Brain microvascular endothelial cell (primary cell): ENCODE data around the gene MSI2.
A peak's percentile ranks its signal among the peaks of the same experiment; 100 is the strongest.

Experiments used
- DNase-seq: peaks from one replicate; pipeline ENCODE4 v3.0.0-alpha.2; 2020
- H3K27ac ChIP-seq: fragments of 250-450 bp; sonication (Bioruptor Pico); 2 replicates; pipeline ENCODE4 v1.5.1; 2020; ENCODE audit warnings: mild to moderate bottlenecking, moderate library complexity
- H3K27me3 ChIP-seq: fragments of 250-450 bp; sonication (Bioruptor Pico); replicated peaks from 2 replicates; pipeline ENCODE4 v1.5.1; 2020; ENCODE audit warnings: mild to moderate bottlenecking
- H3K36me3 ChIP-seq: fragments of 250-450 bp; sonication (Bioruptor Pico); replicated peaks from 2 replicates; pipeline ENCODE4 v1.5.1; 2020; ENCODE audit warnings: mild to moderate bottlenecking
- H3K4me3 ChIP-seq: 2 replicates; pipeline ENCODE4 v1.5.1; 2011; ENCODE audit warnings: low read depth, mild to moderate bottlenecking, control low read depth, low read length, moderate library complexity
- CTCF ChIP-seq: IDR thresholded peaks from 2 replicates; pipeline ENCODE4 v1.5.1; 2011; ENCODE audit warnings: low read depth, mild to moderate bottlenecking, moderate library complexity, low read length, control low read depth, inconsistent platforms; ENCODE audit errors: missing control alignments
- in situ Hi-C: cut with HindIII; loops from 2 replicates; pipeline ENCODE4 v1.10.0; 2017; ENCODE audit warnings: low sequenced_read_pairs, low pct_ligation_motif_present

Gene MSI2

GRCh38 chr17:57256708-57257112, 387 bp downstream of the MSI2 start:
- no peaks in the 10 kb centered on the region for H3K27me3 ChIP-seq
- no peak for DNase-seq
- in situ Hi-C loops = no loop called here
- H3K27ac ChIP-seq = no peak overlapping the region
- H3K4me3 ChIP-seq = peak overlapping the region; percentile 68
- no peaks in the 10 kb centered on the region for H3K36me3 ChIP-seq
- TF ChIP-seq CTCF = no peak

GRCh38 chr17:57257195-57257894, 1.0 kb downstream of the MSI2 start:
- in situ Hi-C loops = no loop called here
- H3K27ac ChIP-seq = no peak overlapping the region

GRCh38 chr17:57257895-57258851, 1.9 kb downstream of the MSI2 start:
- Histone ChIP-seq H3K27ac (no peak overlapping the region), H3K4me3 (peak overlapping the region; percentile 68), H3K27me3 (no peaks in the 10 kb centered on the region), H3K36me3 (peaks cover 2% of the 10 kb centered on the region)
- no peak for DNase-seq
- in situ Hi-C loops = no loop called here
- TF ChIP-seq CTCF = no peak

More at GRCh38 chr17:57257195-57257894, 1.0 kb downstream of the MSI2 start:
- Histone ChIP-seq H3K4me3 (peak overlapping the region; percentile 68), H3K36me3 (peaks cover 2% of the 10 kb centered on the region), H3K27me3 (no peaks in the 10 kb centered on the region)
- TF ChIP-seq CTCF = no peak
- no peak for DNase-seq

- no peak overlapping the region for H3K4me3 ChIP-seq
- no peak for TF ChIP-seq CTCF
- H3K27ac ChIP-seq = no peak overlapping the region
- in situ Hi-C loops = no loop called here
- DNase-seq = no peak
- peaks cover 9% of the 10 kb centered on the region for H3K36me3 ChIP-seq
- no peaks in the 10 kb centered on the region for H3K27me3 ChIP-seq
Observed at GRCh38 chr17:57259306-57259705, 3.0 kb downstream of the MSI2 start.

GRCh38 chr17:57259817-57260216, 3.5 kb downstream of the MSI2 start:
- in situ Hi-C loops = no loop called here
- TF ChIP-seq CTCF = no peak
- Histone ChIP-seq H3K4me3 (no peak overlapping the region), H3K27me3 (no peaks in the 10 kb centered on the region), H3K27ac (no peak overlapping the region), H3K36me3 (peaks cover 9% of the 10 kb centered on the region)
- no peak for DNase-seq
